GM12872 (cell line): ENCODE data around the gene VSTM2B.

Experiments used
- TF ChIP-seq, protein P1 (sequence below): IDR thresholded peaks from 3 replicates; pipeline ENCODE4 v1.5.1; 2011; ENCODE audit warnings: low read depth, mild to moderate bottlenecking, low read length, moderate library complexity; ENCODE audit not compliant: insufficient read depth

Gene VSTM2B

DNA sequence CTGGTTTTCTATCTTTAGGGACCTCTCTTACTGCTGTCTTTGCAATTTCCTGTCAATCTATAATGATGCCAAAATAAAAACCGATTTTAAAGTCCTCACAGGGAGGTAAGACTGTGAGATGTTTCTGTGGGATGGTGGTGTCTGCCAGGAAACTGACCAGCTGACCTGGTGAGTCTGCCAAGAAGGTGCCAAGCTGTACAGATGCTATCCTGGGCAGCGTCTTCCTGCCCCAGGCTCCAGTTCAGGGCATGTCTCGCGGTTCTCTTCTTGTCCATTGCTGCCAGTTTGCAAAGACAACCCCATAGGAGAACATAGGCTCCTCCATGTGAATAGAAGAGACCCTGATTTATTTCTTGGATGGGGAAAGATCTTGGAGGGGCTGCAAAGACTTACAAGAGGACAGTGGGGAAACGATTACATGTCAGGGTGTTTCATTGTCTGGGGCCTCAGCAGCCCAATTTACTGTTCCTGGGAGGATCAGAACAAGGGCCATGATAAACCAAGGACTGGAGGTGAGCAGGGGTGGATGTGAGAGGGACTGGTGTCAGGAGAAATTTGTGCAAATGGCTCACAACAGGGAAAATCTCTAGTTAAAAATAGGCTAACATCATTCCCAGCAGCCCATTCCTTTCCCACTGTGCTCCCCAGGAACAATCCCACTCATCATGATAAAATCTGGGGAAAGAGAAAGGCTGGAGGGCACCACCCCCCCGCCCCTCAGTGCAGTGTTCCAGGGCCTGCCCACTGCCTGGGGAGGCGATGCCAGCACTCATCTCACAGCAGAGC lies 42.7 kb upstream of the VSTM2B start:
- TF ChIP-seq, protein P1, sequence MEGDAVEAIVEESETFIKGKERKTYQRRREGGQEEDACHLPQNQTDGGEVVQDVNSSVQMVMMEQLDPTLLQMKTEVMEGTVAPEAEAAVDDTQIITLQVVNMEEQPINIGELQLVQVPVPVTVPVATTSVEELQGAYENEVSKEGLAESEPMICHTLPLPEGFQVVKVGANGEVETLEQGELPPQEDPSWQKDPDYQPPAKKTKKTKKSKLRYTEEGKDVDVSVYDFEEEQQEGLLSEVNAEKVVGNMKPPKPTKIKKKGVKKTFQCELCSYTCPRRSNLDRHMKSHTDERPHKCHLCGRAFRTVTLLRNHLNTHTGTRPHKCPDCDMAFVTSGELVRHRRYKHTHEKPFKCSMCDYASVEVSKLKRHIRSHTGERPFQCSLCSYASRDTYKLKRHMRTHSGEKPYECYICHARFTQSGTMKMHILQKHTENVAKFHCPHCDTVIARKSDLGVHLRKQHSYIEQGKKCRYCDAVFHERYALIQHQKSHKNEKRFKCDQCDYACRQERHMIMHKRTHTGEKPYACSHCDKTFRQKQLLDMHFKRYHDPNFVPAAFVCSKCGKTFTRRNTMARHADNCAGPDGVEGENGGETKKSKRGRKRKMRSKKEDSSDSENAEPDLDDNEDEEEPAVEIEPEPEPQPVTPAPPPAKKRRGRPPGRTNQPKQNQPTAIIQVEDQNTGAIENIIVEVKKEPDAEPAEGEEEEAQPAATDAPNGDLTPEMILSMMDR: no peak

DNA sequence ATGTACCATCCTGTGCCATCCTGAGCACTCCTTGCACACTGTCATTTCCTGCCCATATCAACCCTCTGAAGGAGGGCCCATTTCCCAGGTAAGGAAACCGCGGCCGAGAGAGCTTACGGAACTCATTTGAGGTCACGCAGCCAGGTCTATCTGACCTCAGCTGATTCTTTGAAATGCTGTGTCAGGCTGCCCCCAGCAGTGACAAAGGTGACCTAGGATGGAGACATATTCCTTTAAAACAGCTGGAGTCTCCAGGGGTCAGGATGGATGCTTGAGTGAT lies 42.2 kb upstream of the VSTM2B start:
- TF ChIP-seq, protein P1: no peak

DNA sequence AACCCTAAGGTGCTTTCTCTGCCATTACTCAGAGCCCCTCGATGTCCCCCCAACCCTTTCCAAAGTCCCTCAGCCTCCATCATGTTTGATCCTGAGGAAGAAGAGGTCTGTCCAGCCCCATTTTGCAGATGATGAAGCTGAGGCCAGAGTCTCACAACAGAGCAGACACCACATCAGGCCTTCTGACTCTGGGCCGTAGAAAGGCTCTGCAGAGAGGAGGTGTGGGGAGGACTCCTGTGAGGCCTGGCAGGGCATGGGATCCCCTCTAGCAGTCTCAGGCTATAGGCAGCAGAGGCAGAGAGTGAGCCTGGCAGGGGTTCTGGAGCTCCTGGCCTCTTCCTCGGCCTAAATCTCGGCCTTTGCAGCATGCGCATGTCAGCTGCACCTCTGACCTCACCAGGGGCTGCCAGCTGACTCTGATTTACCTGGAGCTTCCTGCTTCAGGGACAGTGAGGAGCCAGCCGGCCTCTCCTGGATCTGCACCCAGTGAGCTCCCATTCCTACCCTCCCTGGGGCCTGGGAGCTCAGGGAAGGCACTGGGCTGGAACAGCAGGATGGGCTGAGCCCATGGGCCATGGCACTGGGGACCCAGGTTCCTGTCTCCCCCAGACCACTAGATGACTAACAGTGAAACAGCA lies 41.7 kb upstream of the VSTM2B start:
- TF ChIP-seq, protein P1: no peak

DNA sequence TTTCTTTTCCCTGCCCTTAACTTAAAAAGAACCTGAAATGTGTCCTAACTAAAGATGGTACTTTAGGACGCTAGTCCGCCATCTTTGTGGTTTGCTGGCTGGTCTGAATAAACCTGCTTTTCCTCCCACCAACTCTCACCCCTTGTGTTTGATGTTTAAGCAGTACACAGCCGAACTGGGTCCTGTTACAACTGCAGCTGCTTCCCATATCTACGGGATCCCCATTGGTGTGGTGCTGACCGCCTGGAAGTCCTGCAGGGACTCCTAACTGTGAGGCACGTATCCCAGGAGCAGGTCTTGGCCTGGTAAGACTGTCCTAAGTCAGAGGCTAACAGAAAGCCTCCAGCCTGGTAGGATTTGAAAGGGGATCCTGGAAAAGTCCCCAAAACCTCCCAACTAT lies 40.9 kb upstream of the VSTM2B start:
- TF ChIP-seq, protein P1: no peak

DNA sequence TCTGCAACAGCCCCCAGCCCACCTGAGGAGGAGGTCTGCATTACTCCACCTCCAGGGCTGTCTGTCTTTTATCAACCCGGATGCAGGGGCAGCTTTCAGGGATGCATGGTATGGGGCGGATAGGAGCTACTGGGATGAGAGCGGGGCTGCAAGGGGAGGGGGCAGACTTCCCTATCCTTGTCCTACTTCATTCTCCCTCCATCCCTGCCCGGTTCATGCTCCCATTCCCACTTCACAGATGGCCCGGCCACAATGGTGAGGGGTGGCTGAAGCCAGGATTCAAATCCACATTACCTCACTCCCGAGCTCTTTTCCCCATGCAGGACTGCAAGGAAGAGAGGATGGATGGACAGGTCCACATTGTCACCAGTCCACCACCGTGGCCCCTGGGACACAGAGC lies 40.5 kb upstream of the VSTM2B start:
- TF ChIP-seq, protein P1: no peak

DNA sequence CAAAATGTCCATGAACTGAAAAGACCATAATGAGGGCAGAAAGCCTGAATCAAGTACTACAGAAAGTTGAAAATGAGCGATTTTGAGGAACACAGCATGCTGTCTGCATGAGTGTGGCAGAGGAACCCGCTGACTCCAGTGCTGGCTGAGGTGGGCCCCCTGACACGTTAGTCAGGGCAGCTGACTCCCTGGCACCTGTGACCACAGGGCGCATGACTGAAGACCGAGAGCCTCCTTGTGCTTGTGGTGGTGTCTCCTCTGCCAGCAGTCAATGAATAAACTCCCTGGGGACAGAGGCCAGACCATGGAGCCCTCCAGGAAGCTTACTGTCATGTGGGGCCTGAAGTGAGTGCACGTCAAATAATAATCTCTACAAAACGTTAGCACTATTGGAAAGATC lies 38.4 kb upstream of the VSTM2B start:
- TF ChIP-seq, protein P1: no peak

DNA sequence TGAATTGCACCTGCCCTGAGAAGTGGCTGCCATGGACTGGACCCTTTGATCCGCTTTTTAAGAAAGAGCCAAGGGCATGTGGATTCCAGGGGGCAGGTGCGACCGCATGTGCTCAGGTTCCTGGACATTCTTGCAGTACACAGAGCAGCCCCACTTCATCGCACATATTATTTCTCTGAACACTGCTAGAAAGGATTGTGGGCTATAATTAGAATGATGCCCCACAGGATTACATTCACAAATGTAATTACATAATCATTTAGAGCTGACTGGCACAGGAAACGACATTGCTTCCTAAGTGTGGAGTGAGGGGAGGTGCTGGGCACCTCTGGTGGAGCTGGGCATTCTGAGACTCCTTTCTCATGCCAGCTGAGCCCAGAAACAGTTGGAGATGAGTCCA lies 37.5 kb upstream of the VSTM2B start:
- TF ChIP-seq, protein P1: no peak
